WTC11 (cell line): ENCODE measurements around the gene B3GNT8. TPM values are rescaled to one million over a fixed set of nuclear protein-coding genes. Genes with fewer than 3 reads are reported as not detected.

Source experiments
- ATAC-seq: fragments of 200-7000 bp; cut with Tn5 transposase; 2 replicates; pipeline ENCODE4 v1.10.0; 2021; ENCODE audit warnings: mild to moderate bottlenecking, moderate library complexity
- CTCF ChIA-PET: fragments of 300-600 bp; sonication (Branson Sonifier 250); formaldehyde crosslinking; loops from one replicate; lab custom pipeline; 2021; ENCODE audit warnings: antibody characterized with exemption; lab: Charles Lee
- POLR2A ChIA-PET: fragments of 350-600 bp; sonication (Branson Sonifier 250); formaldehyde crosslinking; loops from one replicate; lab custom pipeline; 2021; ENCODE audit warnings: antibody characterized with exemption; lab: Charles Lee
- DNase-seq: peaks from one replicate; pipeline ENCODE4 v3.0.0; 2021; ENCODE audit warnings: low spot score
- H3K27ac Mint-ChIP-seq: 2 replicates; pipeline ENCODE4 v1.8.0; 2021; ENCODE audit warnings: mixed read lengths
- H3K27me3 Mint-ChIP-seq: 2 replicates; pipeline ENCODE4 v1.8.0; 2021; ENCODE audit warnings: low read depth, mild to moderate bottlenecking, moderate library complexity, mixed read lengths
- H3K36me3 Mint-ChIP-seq: 2 replicates; pipeline ENCODE4 v1.8.0; 2021; ENCODE audit warnings: mixed read lengths
- H3K4me1 Mint-ChIP-seq: 2 replicates; pipeline ENCODE4 v1.8.0; 2022; ENCODE audit warnings: mixed read lengths
- H3K4me3 Mint-ChIP-seq: 2 replicates; pipeline ENCODE4 v1.8.0; 2021; ENCODE audit warnings: mild to moderate bottlenecking, moderate library complexity, mixed read lengths
- H3K9me3 Mint-ChIP-seq: 2 replicates; pipeline ENCODE4 v1.8.0; 2021; ENCODE audit warnings: mixed read lengths
- ATF1 ChIP-seq: sonication (generic); formaldehyde crosslinking; IDR thresholded peaks from 2 replicates; pipeline ENCODE4 v1.8.1; 2023; ENCODE audit warnings: mild to moderate bottlenecking, moderate library complexity, missing genetic modification reagents
- CREB1 ChIP-seq: sonication (generic); formaldehyde crosslinking; IDR thresholded peaks from 2 replicates; pipeline ENCODE4 v1.8.0; 2023; ENCODE audit warnings: mild to moderate bottlenecking, missing genetic modification reagents
- ESRRA ChIP-seq: sonication (generic); formaldehyde crosslinking; IDR thresholded peaks from 2 replicates; pipeline ENCODE4 v1.8.1; 2022; ENCODE audit warnings: mild to moderate bottlenecking, missing genetic modification reagents, borderline replicate concordance
- FOXJ3 ChIP-seq: sonication (generic); formaldehyde crosslinking; IDR thresholded peaks from 2 replicates; pipeline ENCODE4 v1.9.0; 2021; ENCODE audit warnings: missing genetic modification reagents, mild to moderate bottlenecking, borderline replicate concordance
- GABPB1 ChIP-seq: sonication (generic); formaldehyde crosslinking; IDR thresholded peaks from 2 replicates; pipeline ENCODE4 v1.8.1; 2023; ENCODE audit warnings: mild to moderate bottlenecking, missing genetic modification reagents
- KAT7 ChIP-seq: sonication (generic); formaldehyde crosslinking; IDR thresholded peaks from 2 replicates; pipeline ENCODE4 v1.8.1; 2023; ENCODE audit warnings: missing genetic modification reagents, mild to moderate bottlenecking, borderline replicate concordance
- NFYB ChIP-seq: sonication (generic); formaldehyde crosslinking; conservative IDR thresholded peaks from 2 replicates; pipeline ENCODE4 v1.8.0; 2022; ENCODE audit warnings: low read depth, missing genetic modification reagents
- PRRX2 ChIP-seq: fragments of 250-450 bp; sonication (Bioruptor Pico); IDR thresholded peaks from 2 replicates; pipeline ENCODE4 v1.8.0; 2021; ENCODE audit warnings: mild to moderate bottlenecking
- SP1 ChIP-seq: sonication (generic); formaldehyde crosslinking; conservative IDR thresholded peaks from 2 replicates; pipeline ENCODE4 v1.8.1; 2022; ENCODE audit warnings: missing genetic modification reagents
- TEAD1 ChIP-seq: sonication (generic); formaldehyde crosslinking; IDR thresholded peaks from 2 replicates; pipeline ENCODE4 v1.8.0; 2022; ENCODE audit warnings: mild to moderate bottlenecking, missing genetic modification reagents
- TP53 ChIP-seq: sonication (generic); formaldehyde crosslinking; IDR thresholded peaks from 2 replicates; pipeline ENCODE4 v1.8.1; 2023; ENCODE audit warnings: mild to moderate bottlenecking, missing genetic modification reagents
- ZNF219 ChIP-seq: sonication (generic); formaldehyde crosslinking; IDR thresholded peaks from 2 replicates; pipeline ENCODE4 v1.8.0; 2023; ENCODE audit warnings: missing genetic modification reagents, mild to moderate bottlenecking, borderline replicate concordance
- ZNF263 ChIP-seq: sonication (generic); formaldehyde crosslinking; IDR thresholded peaks from 2 replicates; pipeline ENCODE4 v1.8.1; 2022; ENCODE audit warnings: low read depth, mild to moderate bottlenecking, moderate library complexity, missing genetic modification reagents
- ZNF317 ChIP-seq: sonication (generic); formaldehyde crosslinking; IDR thresholded peaks from 2 replicates; pipeline ENCODE4 v1.8.1; 2023; ENCODE audit warnings: low read depth, mild to moderate bottlenecking, moderate library complexity, missing genetic modification reagents, borderline replicate concordance
- ZNF416 ChIP-seq: fragments of 250-450 bp; sonication (Bioruptor Pico); IDR thresholded peaks from 2 replicates; pipeline ENCODE4 v1.9.0; 2021; ENCODE audit warnings: mild to moderate bottlenecking, inconsistent platforms
- total RNA-seq: library from RNA; stranded (reverse); gene quantifications from 3 replicates; pipeline ENCODE4 v1.2.3, GENCODE V29; 2021
- TF ChIP-seq, protein P1 (sequence below): sonication (generic); formaldehyde crosslinking; IDR thresholded peaks from 2 replicates; pipeline ENCODE4 v1.8.1; 2023; ENCODE audit warnings: mild to moderate bottlenecking, missing genetic modification reagents, borderline replicate concordance
- TF ChIP-seq, protein P2 (sequence below): sonication (generic); formaldehyde crosslinking; IDR thresholded peaks from 2 replicates; pipeline ENCODE4 v1.8.0; 2022; ENCODE audit warnings: mild to moderate bottlenecking, missing genetic modification reagents
- TF ChIP-seq, protein P3 (sequence below): sonication (generic); formaldehyde crosslinking; IDR thresholded peaks from 2 replicates; pipeline ENCODE4 v1.8.1; 2022; ENCODE audit warnings: low read depth, mild to moderate bottlenecking, moderate library complexity, missing genetic modification reagents, borderline replicate concordance
- TF ChIP-seq, protein P4 (sequence below): fragments of 250-450 bp; sonication (Bioruptor Pico); IDR thresholded peaks from 2 replicates; pipeline ENCODE4 v1.9.0; 2021; ENCODE audit warnings: mild to moderate bottlenecking, borderline replicate concordance
- TF ChIP-seq, protein P5 (sequence below): sonication (generic); formaldehyde crosslinking; IDR thresholded peaks from 2 replicates; pipeline ENCODE4 v1.8.1; 2022; ENCODE audit warnings: mild to moderate bottlenecking, moderate library complexity, missing genetic modification reagents
- TF ChIP-seq, protein P6 (sequence below): fragments of 200-600 bp; IDR thresholded peaks from 2 replicates; pipeline ENCODE4 v1.8.0; 2022; ENCODE audit warnings: antibody characterized with exemption

Gene B3GNT8
- total RNA-seq, 1 experiment from 2014 or later, result 2.3 TPM

DNA sequence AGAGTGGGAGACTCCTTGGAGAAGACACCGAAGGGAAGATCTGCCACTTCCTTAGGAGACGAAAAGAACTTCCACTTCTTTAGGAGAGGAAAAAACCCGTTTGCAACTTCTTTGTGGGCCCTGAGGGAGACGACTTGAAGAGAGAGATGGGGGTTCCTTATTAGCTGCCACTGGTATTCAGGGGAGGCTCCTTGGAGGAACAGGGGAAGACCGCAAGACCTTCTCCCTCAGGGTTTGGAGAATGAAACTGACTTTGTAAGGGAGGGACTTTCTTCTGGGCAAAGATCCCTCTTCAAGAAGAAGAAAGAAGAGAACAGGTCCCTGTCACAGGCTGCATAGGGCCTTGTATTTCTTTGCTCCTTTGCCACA lies 29.1 kb downstream of the B3GNT8 start (continued):
- TF ChIP-seq, protein P1, sequence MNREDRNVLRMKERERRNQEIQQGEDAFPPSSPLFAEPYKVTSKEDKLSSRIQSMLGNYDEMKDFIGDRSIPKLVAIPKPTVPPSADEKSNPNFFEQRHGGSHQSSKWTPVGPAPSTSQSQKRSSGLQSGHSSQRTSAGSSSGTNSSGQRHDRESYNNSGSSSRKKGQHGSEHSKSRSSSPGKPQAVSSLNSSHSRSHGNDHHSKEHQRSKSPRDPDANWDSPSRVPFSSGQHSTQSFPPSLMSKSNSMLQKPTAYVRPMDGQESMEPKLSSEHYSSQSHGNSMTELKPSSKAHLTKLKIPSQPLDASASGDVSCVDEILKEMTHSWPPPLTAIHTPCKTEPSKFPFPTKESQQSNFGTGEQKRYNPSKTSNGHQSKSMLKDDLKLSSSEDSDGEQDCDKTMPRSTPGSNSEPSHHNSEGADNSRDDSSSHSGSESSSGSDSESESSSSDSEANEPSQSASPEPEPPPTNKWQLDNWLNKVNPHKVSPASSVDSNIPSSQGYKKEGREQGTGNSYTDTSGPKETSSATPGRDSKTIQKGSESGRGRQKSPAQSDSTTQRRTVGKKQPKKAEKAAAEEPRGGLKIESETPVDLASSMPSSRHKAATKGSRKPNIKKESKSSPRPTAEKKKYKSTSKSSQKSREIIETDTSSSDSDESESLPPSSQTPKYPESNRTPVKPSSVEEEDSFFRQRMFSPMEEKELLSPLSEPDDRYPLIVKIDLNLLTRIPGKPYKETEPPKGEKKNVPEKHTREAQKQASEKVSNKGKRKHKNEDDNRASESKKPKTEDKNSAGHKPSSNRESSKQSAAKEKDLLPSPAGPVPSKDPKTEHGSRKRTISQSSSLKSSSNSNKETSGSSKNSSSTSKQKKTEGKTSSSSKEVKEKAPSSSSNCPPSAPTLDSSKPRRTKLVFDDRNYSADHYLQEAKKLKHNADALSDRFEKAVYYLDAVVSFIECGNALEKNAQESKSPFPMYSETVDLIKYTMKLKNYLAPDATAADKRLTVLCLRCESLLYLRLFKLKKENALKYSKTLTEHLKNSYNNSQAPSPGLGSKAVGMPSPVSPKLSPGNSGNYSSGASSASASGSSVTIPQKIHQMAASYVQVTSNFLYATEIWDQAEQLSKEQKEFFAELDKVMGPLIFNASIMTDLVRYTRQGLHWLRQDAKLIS (CRISPR knock-in tag), result no peak
- TF ChIP-seq CREB1 (CRISPR knock-in tag), result no peak
- no peak for TF ChIP-seq KAT7 (CRISPR knock-in tag)
- no peak for TF ChIP-seq GABPB1
- TF ChIP-seq, protein P2, sequence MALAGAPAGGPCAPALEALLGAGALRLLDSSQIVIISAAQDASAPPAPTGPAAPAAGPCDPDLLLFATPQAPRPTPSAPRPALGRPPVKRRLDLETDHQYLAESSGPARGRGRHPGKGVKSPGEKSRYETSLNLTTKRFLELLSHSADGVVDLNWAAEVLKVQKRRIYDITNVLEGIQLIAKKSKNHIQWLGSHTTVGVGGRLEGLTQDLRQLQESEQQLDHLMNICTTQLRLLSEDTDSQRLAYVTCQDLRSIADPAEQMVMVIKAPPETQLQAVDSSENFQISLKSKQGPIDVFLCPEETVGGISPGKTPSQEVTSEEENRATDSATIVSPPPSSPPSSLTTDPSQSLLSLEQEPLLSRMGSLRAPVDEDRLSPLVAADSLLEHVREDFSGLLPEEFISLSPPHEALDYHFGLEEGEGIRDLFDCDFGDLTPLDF, result no peak
- no peak for TF ChIP-seq ESRRA (CRISPR knock-in tag)
- TF ChIP-seq, protein P3, sequence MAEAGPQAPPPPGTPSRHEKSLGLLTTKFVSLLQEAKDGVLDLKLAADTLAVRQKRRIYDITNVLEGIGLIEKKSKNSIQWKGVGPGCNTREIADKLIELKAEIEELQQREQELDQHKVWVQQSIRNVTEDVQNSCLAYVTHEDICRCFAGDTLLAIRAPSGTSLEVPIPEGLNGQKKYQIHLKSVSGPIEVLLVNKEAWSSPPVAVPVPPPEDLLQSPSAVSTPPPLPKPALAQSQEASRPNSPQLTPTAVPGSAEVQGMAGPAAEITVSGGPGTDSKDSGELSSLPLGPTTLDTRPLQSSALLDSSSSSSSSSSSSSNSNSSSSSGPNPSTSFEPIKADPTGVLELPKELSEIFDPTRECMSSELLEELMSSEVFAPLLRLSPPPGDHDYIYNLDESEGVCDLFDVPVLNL (CRISPR knock-in tag), result no peak
- TF ChIP-seq TP53, result no peak
- TF ChIP-seq, all 79 proteins: peak for 0

DNA sequence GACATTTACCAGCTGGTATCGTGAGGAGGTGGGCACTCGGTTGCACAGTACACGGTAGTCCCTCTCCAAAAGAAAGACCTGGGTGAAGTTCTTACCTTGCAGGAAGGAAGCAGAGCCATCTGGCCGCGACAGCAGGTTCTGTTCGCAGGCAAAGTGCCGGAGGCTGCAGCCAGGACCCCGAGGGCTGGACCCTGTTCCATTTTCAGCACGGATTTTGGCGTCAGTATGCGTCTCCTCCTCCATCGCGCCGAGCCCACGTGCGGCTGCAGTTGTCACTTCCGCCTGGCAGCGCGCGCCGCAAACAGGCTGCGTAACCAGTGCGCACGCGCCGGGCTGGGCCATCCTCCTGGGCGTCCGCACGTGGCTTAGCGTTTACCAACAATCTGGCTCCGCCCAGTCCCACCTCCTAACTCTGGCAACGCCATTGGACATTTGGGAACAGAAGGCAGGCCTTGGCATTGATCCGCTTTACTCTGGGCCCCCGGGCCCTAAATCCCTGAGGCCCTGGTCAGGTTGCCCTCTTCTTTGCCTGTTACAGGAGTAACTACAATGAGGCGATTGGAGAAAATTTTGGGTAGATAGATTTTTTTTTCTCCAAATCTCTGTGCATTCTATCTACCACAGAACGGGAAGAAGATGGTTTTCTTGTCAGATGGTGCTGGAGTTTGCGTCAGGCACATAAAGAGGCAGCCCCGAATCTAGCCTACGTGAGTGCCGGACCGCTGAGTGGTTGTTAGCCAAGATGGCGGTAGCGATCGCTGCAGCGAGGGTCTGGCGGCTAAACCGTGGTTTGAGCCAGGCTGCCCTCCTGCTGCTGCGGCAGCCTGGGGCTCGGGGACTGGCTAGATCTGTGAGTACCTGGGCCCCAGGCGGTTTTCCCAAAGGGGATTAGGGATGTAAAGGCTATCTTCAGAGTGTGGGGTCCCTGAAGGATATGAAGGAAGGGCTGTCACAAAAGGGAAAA lies 29.8 kb downstream of the B3GNT8 start, which contains the start of the genes BCKDHA and EXOSC5:
BCKDHA (plus strand) TSS at position 733 of the 964 bp plus-strand sequence; CDS start at position 743, 10 bp downstream.
EXOSC5 (minus strand) TSS at position 274 of the 964 bp plus-strand sequence; CDS start at position 243, 31 bp downstream.
- Mint-ChIP-seq H3K4me3 (peak within 1 kb of the TSS; percentile 100), H3K4me1 (peaks cover 22% of the 10 kb centered on the region), H3K27ac (peak within 1 kb of the TSS; percentile 100), H3K9me3 (no peaks in the 10 kb centered on the region), H3K36me3 (no peaks in the 10 kb centered on the region), H3K27me3 (no peaks in the 10 kb centered on the region)
- peak; percentile 99 for DNase-seq
- ChIA-PET CTCF (interaction anchor here (1.0 kb wide), 1 partner anchor 11 kb away, joined by 3 read pairs; no protein-coding TSS in a partner anchor), POLR2A (no interaction called here)
- peak; percentile 100 for ATAC-seq
- no peak for TF ChIP-seq ZNF263 (CRISPR knock-in tag)
- TF ChIP-seq ZNF219 (CRISPR knock-in tag), result no peak
- TF ChIP-seq ATF1 (CRISPR knock-in tag), result no peak
- TF ChIP-seq NFYB, result no peak
- TF ChIP-seq SP1 (CRISPR knock-in tag), result peak; percentile 79
- no peak for TF ChIP-seq ZNF416 (CRISPR knock-in tag)
- TF ChIP-seq ZNF317 (CRISPR knock-in tag), result no peak
- TF ChIP-seq, protein P4, sequence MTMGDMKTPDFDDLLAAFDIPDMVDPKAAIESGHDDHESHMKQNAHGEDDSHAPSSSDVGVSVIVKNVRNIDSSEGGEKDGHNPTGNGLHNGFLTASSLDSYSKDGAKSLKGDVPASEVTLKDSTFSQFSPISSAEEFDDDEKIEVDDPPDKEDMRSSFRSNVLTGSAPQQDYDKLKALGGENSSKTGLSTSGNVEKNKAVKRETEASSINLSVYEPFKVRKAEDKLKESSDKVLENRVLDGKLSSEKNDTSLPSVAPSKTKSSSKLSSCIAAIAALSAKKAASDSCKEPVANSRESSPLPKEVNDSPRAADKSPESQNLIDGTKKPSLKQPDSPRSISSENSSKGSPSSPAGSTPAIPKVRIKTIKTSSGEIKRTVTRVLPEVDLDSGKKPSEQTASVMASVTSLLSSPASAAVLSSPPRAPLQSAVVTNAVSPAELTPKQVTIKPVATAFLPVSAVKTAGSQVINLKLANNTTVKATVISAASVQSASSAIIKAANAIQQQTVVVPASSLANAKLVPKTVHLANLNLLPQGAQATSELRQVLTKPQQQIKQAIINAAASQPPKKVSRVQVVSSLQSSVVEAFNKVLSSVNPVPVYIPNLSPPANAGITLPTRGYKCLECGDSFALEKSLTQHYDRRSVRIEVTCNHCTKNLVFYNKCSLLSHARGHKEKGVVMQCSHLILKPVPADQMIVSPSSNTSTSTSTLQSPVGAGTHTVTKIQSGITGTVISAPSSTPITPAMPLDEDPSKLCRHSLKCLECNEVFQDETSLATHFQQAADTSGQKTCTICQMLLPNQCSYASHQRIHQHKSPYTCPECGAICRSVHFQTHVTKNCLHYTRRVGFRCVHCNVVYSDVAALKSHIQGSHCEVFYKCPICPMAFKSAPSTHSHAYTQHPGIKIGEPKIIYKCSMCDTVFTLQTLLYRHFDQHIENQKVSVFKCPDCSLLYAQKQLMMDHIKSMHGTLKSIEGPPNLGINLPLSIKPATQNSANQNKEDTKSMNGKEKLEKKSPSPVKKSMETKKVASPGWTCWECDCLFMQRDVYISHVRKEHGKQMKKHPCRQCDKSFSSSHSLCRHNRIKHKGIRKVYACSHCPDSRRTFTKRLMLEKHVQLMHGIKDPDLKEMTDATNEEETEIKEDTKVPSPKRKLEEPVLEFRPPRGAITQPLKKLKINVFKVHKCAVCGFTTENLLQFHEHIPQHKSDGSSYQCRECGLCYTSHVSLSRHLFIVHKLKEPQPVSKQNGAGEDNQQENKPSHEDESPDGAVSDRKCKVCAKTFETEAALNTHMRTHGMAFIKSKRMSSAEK (CRISPR knock-in tag), result no peak
- TF ChIP-seq FOXJ3 (CRISPR knock-in tag), result no peak
- TF ChIP-seq, protein P5, sequence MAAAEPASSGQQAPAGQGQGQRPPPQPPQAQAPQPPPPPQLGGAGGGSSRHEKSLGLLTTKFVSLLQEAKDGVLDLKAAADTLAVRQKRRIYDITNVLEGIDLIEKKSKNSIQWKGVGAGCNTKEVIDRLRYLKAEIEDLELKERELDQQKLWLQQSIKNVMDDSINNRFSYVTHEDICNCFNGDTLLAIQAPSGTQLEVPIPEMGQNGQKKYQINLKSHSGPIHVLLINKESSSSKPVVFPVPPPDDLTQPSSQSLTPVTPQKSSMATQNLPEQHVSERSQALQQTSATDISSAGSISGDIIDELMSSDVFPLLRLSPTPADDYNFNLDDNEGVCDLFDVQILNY, result 0 out of 2 replicates have a peak, but pooled peaks have one; percentile 69
- TF ChIP-seq PRRX2 (CRISPR knock-in tag), result no peak
- TF ChIP-seq, protein P6, sequence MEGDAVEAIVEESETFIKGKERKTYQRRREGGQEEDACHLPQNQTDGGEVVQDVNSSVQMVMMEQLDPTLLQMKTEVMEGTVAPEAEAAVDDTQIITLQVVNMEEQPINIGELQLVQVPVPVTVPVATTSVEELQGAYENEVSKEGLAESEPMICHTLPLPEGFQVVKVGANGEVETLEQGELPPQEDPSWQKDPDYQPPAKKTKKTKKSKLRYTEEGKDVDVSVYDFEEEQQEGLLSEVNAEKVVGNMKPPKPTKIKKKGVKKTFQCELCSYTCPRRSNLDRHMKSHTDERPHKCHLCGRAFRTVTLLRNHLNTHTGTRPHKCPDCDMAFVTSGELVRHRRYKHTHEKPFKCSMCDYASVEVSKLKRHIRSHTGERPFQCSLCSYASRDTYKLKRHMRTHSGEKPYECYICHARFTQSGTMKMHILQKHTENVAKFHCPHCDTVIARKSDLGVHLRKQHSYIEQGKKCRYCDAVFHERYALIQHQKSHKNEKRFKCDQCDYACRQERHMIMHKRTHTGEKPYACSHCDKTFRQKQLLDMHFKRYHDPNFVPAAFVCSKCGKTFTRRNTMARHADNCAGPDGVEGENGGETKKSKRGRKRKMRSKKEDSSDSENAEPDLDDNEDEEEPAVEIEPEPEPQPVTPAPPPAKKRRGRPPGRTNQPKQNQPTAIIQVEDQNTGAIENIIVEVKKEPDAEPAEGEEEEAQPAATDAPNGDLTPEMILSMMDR, result no peak
- peak; percentile 58; the same call in 1 of the 2 replicates for TF ChIP-seq TEAD1
